Testis (tissue), 2 donors: Measurements from ENCODE around the gene VGLL4.

Experiments used
- POLR2A ChIP-seq: fragments of 450-650 bp; IDR thresholded peaks from one replicate; pipeline ENCODE4 v1.6.1; 2017; ENCODE audit warnings: antibody characterized with exemption, mild to moderate bottlenecking, moderate library complexity
- TF ChIP-seq, protein P1 (sequence below), 3 experiments: fragments of 450-650 bp in 2 of 3; fragments of 200-600 bp in 1 of 3; sonication (generic) in 1 of 3; IDR thresholded peaks; one replicate each; pipeline ENCODE4 v1.5.1; 2016 to 2019; ENCODE audit warnings: antibody characterized with exemption in 3 of 3, mild to moderate bottlenecking in 2 of 3, moderate library complexity in 1 of 3

DNA sequence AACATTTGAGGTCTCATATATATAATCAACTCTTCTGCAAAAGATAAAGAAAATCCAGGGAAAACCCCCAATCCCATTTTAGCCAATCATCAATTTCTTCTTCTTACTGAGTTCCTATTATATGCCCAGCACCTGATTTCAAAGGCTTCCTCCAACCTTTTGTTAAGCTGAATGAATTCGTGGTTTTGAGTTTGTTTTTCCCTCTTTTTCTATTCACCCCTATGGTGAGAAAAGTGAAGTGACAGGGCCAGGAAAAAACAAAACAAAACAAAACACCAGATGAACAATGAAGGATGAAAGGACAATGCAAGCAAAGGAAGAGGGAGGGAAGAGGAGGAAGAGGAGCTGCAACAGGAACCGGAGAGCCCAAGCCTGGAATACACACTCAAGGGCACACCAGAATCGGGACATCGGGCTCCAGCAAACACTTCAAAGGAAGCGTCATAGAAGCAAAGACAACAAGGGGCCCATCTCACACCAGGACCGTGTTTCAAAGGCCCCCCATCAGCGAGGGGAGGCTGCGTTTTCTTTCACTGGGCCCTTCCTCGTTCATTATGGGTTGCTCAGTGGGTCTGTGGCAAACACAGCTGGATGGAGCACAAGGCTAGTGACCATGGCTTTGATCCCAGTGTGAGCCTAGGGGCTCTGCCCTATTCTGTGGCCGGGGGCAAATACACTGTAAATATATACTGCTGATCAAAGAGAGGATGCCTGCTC lies 50.2 kb downstream of the VGLL4 start:
- TF ChIP-seq, protein P1, sequence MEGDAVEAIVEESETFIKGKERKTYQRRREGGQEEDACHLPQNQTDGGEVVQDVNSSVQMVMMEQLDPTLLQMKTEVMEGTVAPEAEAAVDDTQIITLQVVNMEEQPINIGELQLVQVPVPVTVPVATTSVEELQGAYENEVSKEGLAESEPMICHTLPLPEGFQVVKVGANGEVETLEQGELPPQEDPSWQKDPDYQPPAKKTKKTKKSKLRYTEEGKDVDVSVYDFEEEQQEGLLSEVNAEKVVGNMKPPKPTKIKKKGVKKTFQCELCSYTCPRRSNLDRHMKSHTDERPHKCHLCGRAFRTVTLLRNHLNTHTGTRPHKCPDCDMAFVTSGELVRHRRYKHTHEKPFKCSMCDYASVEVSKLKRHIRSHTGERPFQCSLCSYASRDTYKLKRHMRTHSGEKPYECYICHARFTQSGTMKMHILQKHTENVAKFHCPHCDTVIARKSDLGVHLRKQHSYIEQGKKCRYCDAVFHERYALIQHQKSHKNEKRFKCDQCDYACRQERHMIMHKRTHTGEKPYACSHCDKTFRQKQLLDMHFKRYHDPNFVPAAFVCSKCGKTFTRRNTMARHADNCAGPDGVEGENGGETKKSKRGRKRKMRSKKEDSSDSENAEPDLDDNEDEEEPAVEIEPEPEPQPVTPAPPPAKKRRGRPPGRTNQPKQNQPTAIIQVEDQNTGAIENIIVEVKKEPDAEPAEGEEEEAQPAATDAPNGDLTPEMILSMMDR (IDR thresholded peaks at IDR 0.05) = no peak
- no peak for TF ChIP-seq POLR2A
